Thyroid gland (tissue), 4 donors: ENCODE measurements around the gene ELMO1. TPM values are rescaled to one million over a fixed set of nuclear protein-coding genes. Genes with fewer than 3 reads are reported as not detected.

Experiments used
- DNase-seq, 2 donors: peaks; one replicate each; pipeline ENCODE4 v3.0.0-alpha.2; 2019
- H3K27ac ChIP-seq, 3 donors: fragments of 200-600 bp; sonication (generic); 1 replicate in 2 of 3; 2 replicates in 1 of 3; pipeline ENCODE4 v1.5.1; 2016 to 2019; ENCODE audit warnings: mild to moderate bottlenecking in 1 of 3, moderate library complexity in 1 of 3
- H3K27me3 ChIP-seq: fragments of 200-600 bp; sonication (generic); one replicate; pipeline ENCODE4 v1.5.1; 2019
- H3K36me3 ChIP-seq, 2 donors: fragments of 200-600 bp; sonication (generic); one replicate each; pipeline ENCODE4 v1.5.1; 2016 to 2019
- H3K4me1 ChIP-seq, 2 donors: fragments of 200-600 bp; sonication (generic); one replicate each; pipeline ENCODE4 v1.5.1; 2017 to 2019
- H3K4me3 ChIP-seq, 3 donors: fragments of 200-600 bp; sonication (generic); replicated peaks in 1 of 3; 1 replicate in 2 of 3; 2 replicates in 1 of 3; pipeline ENCODE4 v1.5.1; 2016; ENCODE audit warnings: mild to moderate bottlenecking in 1 of 3
- H3K9me3 ChIP-seq: fragments of 200-600 bp; sonication (generic); one replicate; pipeline ENCODE4 v1.5.1; 2017
- CTCF ChIP-seq, 6 experiments: fragments of 200-600 bp in 3 of 6; fragments of 450-650 bp in 3 of 6; sonication (generic) in 3 of 6; IDR thresholded peaks; one replicate each; pipeline ENCODE4 v1.5.1; 2016 to 2019; ENCODE audit warnings: antibody characterized with exemption in 6 of 6, mild to moderate bottlenecking in 2 of 6, inconsistent platforms in 1 of 6, moderate library complexity in 1 of 6
- POLR2A ChIP-seq, 2 donors: fragments of 450-650 bp; IDR thresholded peaks; one replicate each; pipeline ENCODE4 v1.6.1; 2017; ENCODE audit warnings: antibody characterized with exemption in 2 of 2, mild to moderate bottlenecking in 2 of 2, moderate library complexity in 1 of 2
- WGBS, 2 donors: methylation state at CpG; one replicate each; pipeline ENCODE4 v1.1.5; 2017; 5-methylcytosine and 5-hydroxymethylcytosine counted together
- intact Hi-C: fragments of 100-400 bp; cut with DNase I; formaldehyde crosslinking; loops from one replicate; pipeline ENCODE4 v1.15.1; 2023
- total RNA-seq, 4 donors: library from RNA; depleted of rRNA; stranded (reverse); fragments of >200 nt; gene quantifications; one replicate each; pipeline ENCODE4 v1.2.3, GENCODE V29; 2016

The ELMO1 gene
- total RNA-seq, 4 donors from 2014 or later: 168 to 423 (median 312) TPM

- TF ChIP-seq POLR2A (IDR thresholded peaks at IDR 0.05): no peak
- no peak for TF ChIP-seq CTCF (IDR thresholded peaks at IDR 0.05)
- DNase-seq: no peak
- Histone ChIP-seq H3K4me1 (peaks cover 6 to 15% of the 10 kb centered on the region in 2 donors), H3K27me3 (no peaks in the 10 kb centered on the region), H3K9me3 (no peaks in the 10 kb centered on the region), H3K27ac (no peak overlapping the region), H3K4me3 (no peak overlapping the region), H3K36me3 (no peaks in the 10 kb centered on the region)
- 94 to 98% methylated on average over 6 of the region's 6 CpGs for WGBS, 2 donors
- intact Hi-C loops: no loop called here
These were observed 491.9 kb downstream of the ELMO1 start for GRCh38 chr7:36956814-36957213.

- Histone ChIP-seq H3K9me3 (no peaks in the 10 kb centered on the region), H3K4me1 (peaks cover under 1 to 11% of the 10 kb centered on the region in 2 donors), H3K27ac (no peak overlapping the region), H3K27me3 (no peaks in the 10 kb centered on the region), H3K36me3 (no peaks in the 10 kb centered on the region), H3K4me3 (no peak overlapping the region)
- 94 to 97% methylated on average over 3 of the region's 3 CpGs for WGBS, 2 donors
- TF ChIP-seq CTCF (IDR thresholded peaks at IDR 0.05) (no peak), POLR2A (IDR thresholded peaks at IDR 0.05) (no peak)
- intact Hi-C loops: no loop called here
- no peak for DNase-seq
These were observed 493.1 kb downstream of the ELMO1 start for GRCh38 chr7:36955456-36956129.

GRCh38 chr7:36951257-36951697 is 497.4 kb downstream of the ELMO1 start:
- Histone ChIP-seq H3K27me3 (no peaks in the 10 kb centered on the region), H3K27ac (no peak overlapping the region), H3K9me3 (no peaks in the 10 kb centered on the region), H3K4me1 (peaks cover 9 to 18% of the 10 kb centered on the region in 2 donors), H3K36me3 (no peaks in the 10 kb centered on the region), H3K4me3 (no peak overlapping the region)
- TF ChIP-seq POLR2A (IDR thresholded peaks at IDR 0.05) (no peak), CTCF (IDR thresholded peaks at IDR 0.05) (no peak)
- DNase-seq: no peak
- 90 to 93% methylated on average over 3 of the region's 3 CpGs for WGBS, 2 donors
- intact Hi-C loops: no loop called here

- no peaks in the 10 kb centered on the region for H3K9me3 ChIP-seq
- DNase-seq: no peak
- H3K27me3 ChIP-seq: no peaks in the 10 kb centered on the region
- no peaks in the 10 kb centered on the region for H3K36me3 ChIP-seq
- H3K4me1 ChIP-seq: peaks cover 14 to 28% of the 10 kb centered on the region in 2 donors
- H3K4me3 ChIP-seq: no peak overlapping the region
- 72 to 73% methylated on average over 8 of the region's 8 CpGs for WGBS, 2 donors
- TF ChIP-seq CTCF (IDR thresholded peaks at IDR 0.05) (no peak), POLR2A (IDR thresholded peaks at IDR 0.05) (no peak)
- intact Hi-C loops: no loop called here
- no peak overlapping the region for H3K27ac ChIP-seq
These were observed 498.7 kb downstream of the ELMO1 start for GRCh38 chr7:36949711-36950600.

- no peak for DNase-seq
- WGBS, 2 donors: 85 to 94% methylated on average over 2 of the region's 2 CpGs
- Histone ChIP-seq H3K27me3 (no peaks in the 10 kb centered on the region), H3K9me3 (no peaks in the 10 kb centered on the region), H3K4me1 (peaks cover 14 to 53% of the 10 kb centered on the region in 2 donors), H3K36me3 (no peaks in the 10 kb centered on the region), H3K27ac (no peak overlapping the region), H3K4me3 (no peak overlapping the region)
- TF ChIP-seq CTCF (IDR thresholded peaks at IDR 0.05) (no peak), POLR2A (IDR thresholded peaks at IDR 0.05) (no peak)
- intact Hi-C loops: no loop called here
These were observed 502.3 kb downstream of the ELMO1 start for GRCh38 chr7:36946401-36946739.
